HG03064 (cell line): ENCODE results near the gene THAP6.
"Not testable (repeated sequence)": the region's sequence is repeated elsewhere in the genome, so short reads cannot be mapped to it uniquely, and the experiment has no call there.

Experiments used
- ATAC-seq: cut with Tn5 transposase; IDR thresholded peaks from one replicate; pipeline ENCODE4 v1.9.1; 2021; ENCODE audit warnings: low read depth; ENCODE audit not compliant: unreplicated experiment

The THAP6 gene

DNA sequence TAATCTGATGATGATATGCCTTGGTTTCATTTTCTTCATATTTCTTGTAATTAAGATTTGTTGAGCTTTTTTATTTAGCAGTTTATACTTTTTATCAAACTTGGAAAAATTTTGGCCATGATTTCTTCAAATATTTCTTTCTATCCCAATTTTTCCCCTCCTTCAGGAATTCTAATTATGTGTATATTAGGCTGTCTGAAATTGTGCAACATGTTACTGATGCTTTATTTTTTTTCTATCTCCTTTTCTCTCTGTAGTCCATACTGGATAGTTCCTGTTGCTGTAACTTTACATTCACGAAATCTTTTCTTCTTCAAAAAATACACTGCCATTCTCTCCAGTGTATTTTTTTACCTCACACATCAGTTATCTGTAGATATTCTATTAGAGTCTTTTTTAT lies 10.8 kb downstream of the THAP6 start:
- no peak for ATAC-seq

DNA sequence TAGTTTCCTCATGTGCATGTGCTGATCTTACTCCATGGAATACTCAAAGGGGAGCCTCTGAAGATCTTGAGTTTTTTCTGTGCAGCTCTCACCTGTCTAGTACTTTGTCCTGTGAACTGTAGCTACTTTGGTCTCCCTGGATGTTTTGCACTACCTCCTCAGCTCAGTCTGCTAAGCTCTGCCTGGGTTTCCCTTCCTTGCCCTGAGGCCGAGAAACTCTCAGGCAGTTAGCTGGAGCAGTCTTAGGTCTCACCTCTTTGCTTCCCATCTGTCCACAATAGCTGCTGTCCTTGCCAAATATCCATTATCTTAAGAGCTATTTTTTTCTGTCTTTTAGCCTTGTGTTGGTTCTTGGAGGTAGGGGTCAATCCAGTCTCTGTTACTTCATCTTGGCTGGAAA lies 11.6 kb downstream of the THAP6 start:
- no peak for ATAC-seq

DNA sequence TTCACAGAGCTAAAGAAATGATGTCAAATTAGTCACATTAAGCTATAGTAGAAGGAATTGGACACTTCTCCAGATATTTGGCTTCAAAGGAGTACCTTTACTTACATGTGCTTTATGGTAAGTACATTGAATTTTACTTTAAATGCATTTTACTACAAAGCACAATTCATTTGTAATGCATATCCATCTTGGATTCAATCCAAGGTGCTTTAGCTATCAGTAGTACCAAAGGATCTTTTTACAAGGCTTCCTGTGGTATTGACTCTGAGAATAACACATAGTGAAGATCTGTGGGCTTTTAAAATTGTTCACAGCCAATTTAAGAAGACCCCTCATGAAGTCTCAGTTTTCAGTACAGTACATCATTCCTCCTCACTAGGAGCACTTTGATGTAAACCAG lies 13.2 kb downstream of the THAP6 start:
- no peak for ATAC-seq

DNA sequence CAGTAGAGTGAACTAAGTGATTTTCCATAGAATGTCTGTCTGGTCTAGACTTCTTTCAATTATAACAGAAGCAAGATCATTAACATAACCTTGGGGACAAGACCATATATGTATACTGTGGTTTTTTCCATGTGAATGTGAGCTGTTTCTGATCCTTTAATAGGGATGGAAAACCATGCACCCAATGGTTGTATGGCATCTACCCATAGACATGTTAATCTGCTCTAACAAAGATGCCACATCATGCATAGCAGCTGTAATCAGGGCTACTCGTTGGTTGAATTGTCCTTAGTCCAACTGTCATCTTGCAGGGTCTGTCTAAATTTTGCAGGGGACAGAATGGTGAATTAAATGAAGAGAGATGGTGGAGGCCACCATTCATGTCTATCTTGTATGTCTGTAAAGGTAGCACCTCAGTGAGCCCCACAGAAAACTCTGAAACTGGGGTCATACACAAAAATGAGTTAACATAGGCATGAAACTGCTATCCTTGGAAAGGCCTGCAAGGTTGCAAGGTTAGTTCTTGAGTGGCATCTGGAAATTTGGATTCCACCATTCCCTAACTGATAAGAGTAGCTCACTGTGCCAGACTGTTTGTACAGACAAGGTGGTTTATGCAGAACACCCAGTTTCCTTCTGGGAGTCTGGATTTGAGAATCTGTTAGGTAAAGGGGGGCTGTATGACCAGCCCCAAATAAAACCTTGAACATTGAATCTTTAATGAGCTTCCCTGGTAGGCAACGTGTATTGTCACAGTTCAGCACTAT lies 16.5 kb downstream of the THAP6 start:
- ATAC-seq = no peak

DNA sequence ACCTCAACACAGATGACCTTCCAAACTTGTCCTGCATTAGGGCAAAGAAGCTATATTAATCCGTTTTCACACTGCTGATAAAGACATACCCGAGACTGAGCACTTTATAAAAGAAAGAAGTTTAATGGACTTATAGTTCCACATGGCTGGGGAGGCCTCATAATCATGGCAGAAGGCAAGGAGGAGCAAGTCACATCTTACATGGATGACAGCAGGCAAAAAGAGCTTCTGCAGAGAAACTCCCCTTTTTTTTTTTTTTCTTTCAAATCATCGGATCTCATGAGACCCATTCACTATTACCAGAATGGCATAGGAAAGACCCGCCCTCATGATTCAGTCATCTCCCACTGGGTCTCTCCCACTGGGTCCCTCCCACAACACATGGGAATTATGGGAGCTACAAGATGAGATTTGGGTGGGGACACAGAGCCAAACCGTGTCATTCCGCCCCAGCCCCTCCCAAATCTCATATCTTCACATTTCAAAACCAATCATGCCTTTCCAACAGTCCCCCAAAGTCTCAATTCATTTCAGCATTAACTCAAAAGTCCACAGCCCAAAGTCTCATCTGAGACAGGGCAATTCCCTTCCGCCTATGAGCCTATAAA lies 17.4 kb downstream of the THAP6 start:
- ATAC-seq = not testable (repeated sequence)

DNA sequence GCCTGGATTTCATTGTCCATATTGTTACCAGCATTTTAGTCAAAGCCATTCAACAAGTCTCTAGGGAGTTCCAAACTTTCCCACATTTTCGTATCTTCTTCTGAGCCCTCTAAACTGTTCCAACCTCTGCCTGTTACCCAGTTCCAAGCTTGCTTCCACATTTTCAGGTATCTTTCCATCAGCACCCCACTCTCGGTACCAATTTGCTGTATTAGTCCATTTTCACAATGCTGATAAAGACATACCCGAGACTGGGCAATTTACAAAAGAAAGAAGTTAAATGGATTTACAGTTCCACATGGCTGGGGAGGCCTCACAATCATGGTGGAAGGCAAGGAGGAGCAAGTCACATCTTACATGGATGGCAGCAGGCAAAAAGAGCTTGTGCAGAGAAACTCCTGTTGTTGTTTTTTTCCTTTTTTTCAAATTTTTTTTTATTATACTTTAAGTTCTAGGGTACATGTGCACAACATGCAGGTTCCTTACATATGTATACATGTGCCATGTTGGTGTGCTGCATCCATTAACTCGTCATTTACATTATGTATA lies 19.1 kb downstream of the THAP6 start:
- ATAC-seq = not testable (repeated sequence)

DNA sequence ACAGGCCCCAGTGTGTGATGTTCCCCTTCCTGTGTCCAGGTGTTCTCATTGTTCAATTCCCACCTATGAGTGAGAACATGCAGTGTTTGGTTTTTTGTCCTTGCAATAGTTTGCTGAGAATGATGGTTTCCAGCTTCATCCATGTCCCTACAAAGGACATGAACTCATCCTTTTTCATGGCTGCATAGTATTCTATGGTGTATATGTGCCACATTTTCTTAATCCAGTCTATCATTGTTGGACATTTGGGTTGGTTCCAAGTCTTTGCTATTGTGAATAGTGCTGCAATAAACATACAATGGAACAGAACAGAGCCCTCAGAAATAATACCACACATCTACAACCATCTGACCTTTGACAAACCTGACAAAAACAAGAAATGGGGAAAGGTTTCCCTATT lies 19.7 kb downstream of the THAP6 start:
- ATAC-seq = not testable (repeated sequence)

DNA sequence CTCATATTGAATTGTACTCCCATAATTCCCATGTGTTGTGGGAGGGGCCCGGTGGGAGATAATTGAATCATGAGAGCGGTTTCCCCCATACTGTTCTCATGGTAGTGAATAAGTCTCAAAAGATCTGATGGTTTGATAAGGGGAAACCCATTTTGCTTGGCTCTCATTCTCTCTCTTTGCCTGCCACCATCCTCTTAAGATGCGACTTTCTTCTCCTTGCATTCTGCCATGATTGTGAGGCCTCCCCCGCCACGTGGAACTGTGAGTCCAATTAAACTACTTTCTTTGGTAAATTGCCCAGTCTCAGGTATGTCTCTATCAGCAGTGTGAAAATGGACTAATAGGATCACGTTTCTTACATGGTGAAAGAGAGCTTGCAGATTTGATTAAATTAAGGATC lies 23.0 kb downstream of the THAP6 start:
- ATAC-seq = not testable (repeated sequence)

DNA sequence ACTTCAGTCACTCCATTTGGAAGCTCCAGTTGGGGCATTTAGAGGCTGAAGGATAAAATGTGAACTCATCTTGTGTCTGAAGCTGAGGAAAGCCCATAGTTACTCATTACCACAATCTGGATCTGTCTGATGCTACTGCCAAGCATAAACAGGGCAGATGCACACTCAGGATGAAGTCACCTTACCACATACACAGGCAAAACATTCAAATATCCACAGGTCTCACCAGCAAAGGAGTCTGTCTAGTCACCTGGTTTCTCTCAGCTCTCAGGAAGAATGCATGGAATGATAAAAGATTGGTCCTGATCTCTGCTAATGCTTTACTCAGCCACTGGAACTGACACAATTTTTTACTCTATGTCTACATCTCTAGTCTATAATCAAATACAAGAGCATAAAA lies 28.6 kb downstream of the THAP6 start:
- no peak for ATAC-seq

DNA sequence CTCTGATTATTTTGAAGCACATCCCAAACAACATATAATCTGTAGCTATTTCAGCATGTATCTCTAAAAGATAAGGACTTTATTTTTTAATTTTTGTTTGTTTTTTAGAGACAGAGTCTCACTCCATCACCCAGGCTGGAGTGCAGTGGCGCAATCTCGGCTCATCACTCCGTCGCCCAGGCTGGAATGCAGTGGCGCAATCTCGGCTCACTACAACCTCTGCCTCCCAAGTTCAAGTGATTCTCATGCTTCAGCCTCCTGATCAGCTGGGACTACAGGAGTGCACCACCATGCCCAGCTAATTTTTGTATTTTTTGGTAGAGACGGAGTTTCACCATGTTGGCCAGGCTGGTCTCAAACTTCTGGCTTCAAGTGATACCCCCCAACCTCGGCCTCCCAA lies 29.9 kb downstream of the THAP6 start:
- not testable (repeated sequence) for ATAC-seq

DNA sequence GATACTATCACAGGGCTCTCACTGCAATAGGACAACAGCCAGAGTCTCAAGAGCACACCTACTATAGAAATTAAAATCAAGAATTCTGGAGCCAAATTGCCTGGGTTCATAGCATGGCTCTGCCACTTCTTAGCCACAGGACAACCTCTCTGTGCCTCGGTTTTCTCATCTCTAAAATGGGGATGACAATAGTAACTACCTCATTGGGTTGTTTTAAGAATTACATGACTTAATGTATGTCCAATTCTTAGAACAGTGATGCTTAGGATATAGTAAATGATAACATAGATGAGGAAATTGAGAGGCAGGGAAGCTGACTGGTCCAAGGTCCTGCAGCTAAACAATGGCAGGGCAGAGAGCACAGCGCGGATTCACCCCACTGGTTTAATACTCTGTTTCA lies 30.6 kb downstream of the THAP6 start:
- no peak for ATAC-seq

DNA sequence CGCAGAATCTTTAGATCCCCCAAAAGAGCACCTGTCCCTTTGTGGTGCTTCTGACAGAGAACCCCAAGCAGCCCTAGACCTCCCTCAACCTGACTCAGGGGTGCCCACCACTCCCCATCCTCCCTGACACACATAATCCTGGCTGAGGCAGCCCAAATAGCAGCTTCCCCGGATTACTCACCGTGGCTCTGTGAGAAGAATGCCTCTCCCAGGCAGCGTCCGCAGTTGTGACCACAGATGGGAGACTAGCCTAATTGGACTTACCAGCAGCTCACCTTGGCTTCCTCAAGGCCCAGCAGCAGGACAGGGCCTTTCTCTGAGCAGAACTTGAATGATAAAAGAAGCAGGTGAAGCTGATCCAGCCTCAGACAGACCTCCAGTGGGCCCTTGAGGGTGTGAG lies 31.3 kb downstream of the THAP6 start:
- ATAC-seq = no peak

DNA sequence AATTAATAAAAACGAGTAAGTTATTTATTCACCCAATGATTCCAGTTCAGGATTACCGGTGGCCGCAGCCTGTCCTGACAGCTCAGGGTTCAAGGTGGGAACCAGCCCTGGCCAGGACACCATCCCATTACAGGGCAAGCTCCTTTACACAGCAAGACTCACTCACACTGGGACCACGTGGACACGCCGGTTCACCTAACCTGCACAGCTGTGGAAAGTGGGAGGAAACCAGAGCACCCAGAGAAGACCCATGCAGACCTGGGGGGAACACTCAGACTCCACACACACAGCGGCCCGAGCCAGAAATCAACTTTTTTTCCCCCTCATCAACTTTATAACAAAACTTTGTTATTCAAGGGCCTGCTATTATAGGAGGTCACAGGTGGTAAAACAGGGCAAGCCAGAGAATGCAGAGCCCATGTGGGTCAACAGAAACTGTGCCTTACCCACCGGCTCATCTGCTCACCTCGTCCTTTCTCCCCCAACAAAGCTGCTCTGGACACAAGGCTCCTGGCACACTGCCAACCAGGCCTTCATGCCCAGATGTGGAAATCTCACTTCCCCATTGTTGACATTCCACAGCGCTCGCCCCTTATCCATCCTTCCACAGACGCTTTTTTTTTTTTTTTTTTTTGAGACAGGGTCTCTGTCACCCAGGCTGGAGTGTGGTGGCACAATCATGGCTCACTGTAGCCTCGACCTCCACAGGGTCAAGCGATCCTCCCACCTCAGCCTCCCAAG lies 33.5 kb downstream of the THAP6 start:
- no peak for ATAC-seq

DNA sequence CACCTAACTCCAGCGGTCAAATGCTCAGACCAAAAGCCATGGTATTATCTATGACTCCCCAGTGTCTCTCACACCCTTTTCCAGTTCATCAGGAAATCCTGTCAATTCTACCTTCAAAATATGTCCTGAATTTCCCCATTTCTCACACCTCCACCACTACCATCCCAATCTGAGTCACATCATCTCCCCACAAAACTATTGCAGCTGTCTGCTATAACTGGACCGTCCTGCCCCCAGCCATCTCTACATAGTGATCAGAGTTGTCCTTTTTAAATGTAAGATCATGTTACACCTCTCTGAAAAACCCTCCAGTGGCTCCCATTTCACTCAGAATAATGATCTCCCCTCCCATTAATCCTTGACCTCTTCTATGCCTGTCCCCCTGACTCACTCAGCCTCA lies 34.7 kb downstream of the THAP6 start:
- ATAC-seq = no peak

DNA sequence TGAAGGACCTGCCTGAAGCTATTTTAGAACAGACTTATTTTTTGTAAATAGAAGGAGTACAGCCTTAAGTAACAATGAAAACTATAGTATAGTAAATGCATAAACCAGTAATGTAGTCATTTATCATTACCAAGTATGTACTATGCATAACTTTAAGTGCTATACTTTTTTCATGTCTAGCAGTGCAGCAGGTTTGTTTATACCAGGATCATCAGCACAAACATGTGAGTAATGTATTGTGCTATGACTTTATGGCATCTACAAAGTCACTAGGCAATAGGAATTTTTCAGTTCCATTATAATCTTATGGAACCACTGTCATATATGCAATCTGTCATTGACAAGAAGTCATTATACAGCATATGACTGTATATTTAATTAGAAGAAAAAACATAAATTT lies 38.2 kb downstream of the THAP6 start:
- no peak for ATAC-seq

DNA sequence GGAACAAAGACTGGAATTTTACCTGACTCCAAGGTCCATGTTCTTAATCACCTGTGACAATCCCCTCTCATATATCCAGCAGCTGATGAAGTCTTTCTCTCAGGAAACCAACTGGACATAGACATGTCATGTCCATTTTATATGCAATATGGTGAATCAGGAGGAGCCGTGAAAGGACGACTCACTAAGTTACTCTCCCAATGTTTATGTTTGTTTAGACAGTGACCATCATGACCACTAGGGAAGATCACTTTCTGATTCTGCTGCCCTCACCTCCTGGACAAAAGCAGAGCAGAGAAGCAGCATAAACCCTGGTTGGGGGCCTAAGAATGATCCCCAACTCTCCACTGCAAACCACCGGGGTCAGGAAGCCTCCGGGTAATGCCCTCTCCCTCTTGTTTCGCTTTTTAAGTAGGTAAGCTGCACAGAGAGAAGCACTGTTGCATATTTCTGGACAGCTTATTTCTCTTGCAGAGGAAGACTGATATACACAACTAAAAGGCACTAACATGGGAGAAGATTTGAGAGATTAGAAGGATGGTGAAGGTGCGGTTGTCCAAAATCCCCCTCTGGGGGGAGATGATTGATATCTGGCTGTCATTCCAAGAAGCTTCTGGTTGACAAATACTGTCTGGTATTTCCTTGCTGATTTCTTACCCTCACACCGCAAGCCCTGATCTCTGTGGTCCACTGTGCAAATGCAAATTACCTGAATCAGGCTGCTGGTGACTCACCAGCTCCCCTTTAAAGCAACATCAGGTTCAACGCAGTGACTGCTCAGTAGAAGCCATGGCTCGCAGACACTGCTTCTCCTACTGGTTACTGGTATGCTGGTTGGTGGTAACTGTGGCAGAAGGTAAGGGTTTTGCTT lies 41.3 kb downstream of the THAP6 start, which contains the start of gene ODAPH:
TSS of gene ODAPH (plus strand) at position 773 of the 871 bp plus-strand sequence. CDS start at position 790, 17 bp downstream.
- no peak for ATAC-seq

DNA sequence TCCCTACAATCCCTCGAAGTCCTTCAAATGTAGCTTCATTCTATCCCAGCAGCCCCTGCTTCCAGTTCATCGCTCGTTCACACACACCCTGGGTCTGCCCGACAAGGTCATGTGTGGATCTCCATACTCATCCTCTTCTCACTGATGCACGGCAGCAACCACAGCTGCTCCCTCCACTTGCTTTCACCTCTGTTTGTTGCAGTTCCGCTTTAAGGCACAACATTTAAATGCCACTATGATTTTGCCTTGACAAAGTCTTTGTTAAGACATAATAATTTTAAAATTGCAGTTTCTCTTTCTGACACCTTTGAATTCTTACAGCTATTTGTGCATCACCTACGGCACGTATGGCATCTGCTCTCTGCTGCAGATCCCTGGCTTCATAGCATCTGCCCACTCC lies 43.4 kb downstream of the THAP6 start:
- no peak for ATAC-seq

DNA sequence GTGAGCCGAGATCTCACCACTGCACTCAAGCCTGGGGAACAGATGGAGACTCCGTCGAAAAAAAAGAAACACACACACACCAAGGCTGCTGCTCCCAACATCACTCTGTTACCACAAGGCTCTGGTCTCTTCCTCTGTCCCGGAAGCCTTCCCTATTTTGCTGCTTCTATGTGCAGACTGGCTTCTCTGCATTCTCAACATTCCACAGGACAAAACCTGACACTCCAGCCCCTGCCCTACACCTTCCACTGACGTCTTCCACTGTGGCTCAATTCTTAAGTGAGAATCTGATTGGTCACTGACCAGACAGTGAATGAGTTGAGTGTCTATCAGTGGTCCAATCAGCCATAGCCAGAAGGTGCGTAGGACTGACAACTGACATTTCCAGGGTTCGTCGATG lies 47.5 kb downstream of the THAP6 start:
- no peak for ATAC-seq

DNA sequence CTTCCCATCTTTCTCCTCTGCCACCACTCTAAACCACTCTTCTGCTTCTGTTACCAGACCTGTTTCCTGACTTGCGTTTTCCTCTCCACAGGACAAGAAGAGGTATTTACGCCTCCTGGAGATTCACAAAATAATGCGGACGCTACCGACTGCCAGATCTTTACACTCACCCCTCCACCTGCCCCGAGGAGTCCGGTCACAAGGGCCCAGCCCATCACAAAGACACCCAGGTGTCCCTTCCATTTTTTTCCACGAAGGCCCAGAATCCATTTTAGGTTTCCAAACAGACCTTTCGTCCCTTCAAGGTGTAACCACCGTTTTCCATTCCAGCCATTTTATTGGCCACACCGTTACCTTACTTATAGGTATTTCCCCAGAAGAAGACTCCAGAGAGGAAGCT lies 49.8 kb downstream of the THAP6 start:
- ATAC-seq = no peak

DNA sequence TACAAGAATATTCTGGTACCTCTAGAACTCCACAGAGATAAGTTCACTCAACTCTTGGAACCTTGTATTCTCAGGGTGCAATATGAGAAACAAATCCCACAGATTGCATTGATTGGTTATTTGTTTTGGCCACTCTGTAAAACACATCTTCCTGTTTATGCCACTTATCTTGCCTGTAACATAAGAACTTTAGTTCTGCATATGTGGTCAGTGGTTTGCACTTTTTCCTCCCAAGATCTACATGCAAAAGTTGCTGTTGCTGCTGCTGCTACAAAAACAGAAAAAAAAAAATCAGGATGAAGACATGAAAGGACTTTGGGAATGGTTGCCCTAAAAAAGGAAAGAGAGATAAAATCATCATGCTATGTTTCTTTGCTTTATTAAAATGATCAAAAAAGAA lies 51.2 kb downstream of the THAP6 start:
- no peak for ATAC-seq
